ENCODE data around the gene RAD51C. TPM values are rescaled to one million over a fixed set of nuclear protein-coding genes. Genes with fewer than 3 reads are reported as not detected.
A peak's percentile ranks its signal among the peaks of the same experiment; 100 is the strongest.
"Not testable (repeated sequence)": the region's sequence is repeated elsewhere in the genome, so short reads cannot be mapped to it uniquely, and the experiment has no call there.

Gene RAD51C
- polyA plus RNA-seq, 10 donors: 24.8 to 38.0 (median 28.7) TPM

- DNase-seq: no peak
Observed at GRCh38 chr17:58679263-58680037, 13.0 kb upstream of the RAD51C start.

GRCh38 chr17:58680038-58680369 is 12.4 kb upstream of the RAD51C start:
- no peak for DNase-seq

GRCh38 chr17:58684003-58684402 is 8.4 kb upstream of the RAD51C start:
- no peak for DNase-seq

GRCh38 chr17:58684462-58684861 is 7.9 kb upstream of the RAD51C start:
- DNase-seq: not testable (repeated sequence)

GRCh38 chr17:58686980-58687379 is 5.4 kb upstream of the RAD51C start:
- no peak for DNase-seq

- DNase-seq: no peak
Observed at GRCh38 chr17:58688521-58688920, 3.9 kb upstream of the RAD51C start.

GRCh38 chr17:58690033-58690432 is 2.4 kb upstream of the RAD51C start:
- DNase-seq: not testable (repeated sequence)

GRCh38 chr17:58691701-58692238 is 632 bp upstream of the RAD51C start, which contains the start of gene TEX14:
TSS of gene TEX14 (minus strand) at chr17:58692045. CDS start at chr17:58652001, 40,044 bp downstream.
- DNase-seq: no peak

GRCh38 chr17:58693208-58693607 is 806 bp downstream of the RAD51C start:
- DNase-seq: no peak

- DNase-seq: no peak
Observed at GRCh38 chr17:58693751-58694150, 1.3 kb downstream of the RAD51C start.

- no peak for DNase-seq
Observed at GRCh38 chr17:58694302-58694701, 1.9 kb downstream of the RAD51C start.

- DNase-seq: no peak
Observed at GRCh38 chr17:58694826-58695225, 2.4 kb downstream of the RAD51C start.

- DNase-seq: no peak
Observed at GRCh38 chr17:58699771-58700170, 7.4 kb downstream of the RAD51C start.

GRCh38 chr17:58702045-58702476 is 9.7 kb downstream of the RAD51C start:
- no peak for DNase-seq

- DNase-seq: no peak
Observed at GRCh38 chr17:58702708-58703107, 10.3 kb downstream of the RAD51C start.

- no peak for DNase-seq
Observed at GRCh38 chr17:58703137-58703915, 10.9 kb downstream of the RAD51C start.

GRCh38 chr17:58703916-58704286 is 11.5 kb downstream of the RAD51C start:
- DNase-seq: no peak

GRCh38 chr17:58706351-58707140 is 14.1 kb downstream of the RAD51C start:
- DNase-seq: no peak

- DNase-seq: peak; percentile 30 to 60 (median 34)
Observed at GRCh38 chr17:58710948-58711552, 18.6 kb downstream of the RAD51C start.

GRCh38 chr17:58722274-58722673 is 29.9 kb downstream of the RAD51C start:
- no peak for DNase-seq

- no peak for DNase-seq
Observed at GRCh38 chr17:58722696-58723095, 30.3 kb downstream of the RAD51C start.

GRCh38 chr17:58728798-58729197 is 36.4 kb downstream of the RAD51C start:
- peak in 1 of 3 donors; percentile 2 for DNase-seq
